NCI-H460 (cell line): Measurements from ENCODE around the gene PGBD5. TPM values are rescaled to one million over a fixed set of nuclear protein-coding genes. Genes with fewer than 3 reads are reported as not detected.

Source experiments
- DNase-seq: peaks from one replicate; pipeline ENCODE4 v3.0.0-alpha.2; 2016; ENCODE audit warnings: low read depth; ENCODE audit errors: extremely low read depth
- total RNA-seq: library from RNA; depleted of rRNA; stranded (reverse); fragments of >200 nt; shearing (Covaris generic); gene quantifications from 2 replicates; pipeline ENCODE4 v1.2.3, GENCODE V29; 2014

Gene PGBD5
- total RNA-seq, 1 experiment from 2014 or later = not detected

DNA sequence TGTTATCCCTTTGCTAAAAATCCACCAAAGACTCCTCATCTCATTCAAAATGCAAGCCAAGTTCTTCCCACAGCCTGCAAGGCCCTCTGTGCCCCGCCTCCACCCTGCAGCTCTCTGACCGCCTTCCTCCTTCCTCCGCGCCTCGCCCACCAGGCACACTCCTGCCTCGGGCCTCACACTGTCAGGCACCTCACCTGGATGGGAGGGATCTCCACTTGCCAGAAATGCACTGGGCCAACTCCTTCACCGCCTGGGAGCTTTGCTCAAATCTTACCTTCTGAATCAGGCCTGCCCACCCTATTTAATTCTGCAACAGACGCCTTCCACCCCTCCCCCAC, 26.2 kb downstream of the PGBD5 start:
- no peak for DNase-seq

DNA sequence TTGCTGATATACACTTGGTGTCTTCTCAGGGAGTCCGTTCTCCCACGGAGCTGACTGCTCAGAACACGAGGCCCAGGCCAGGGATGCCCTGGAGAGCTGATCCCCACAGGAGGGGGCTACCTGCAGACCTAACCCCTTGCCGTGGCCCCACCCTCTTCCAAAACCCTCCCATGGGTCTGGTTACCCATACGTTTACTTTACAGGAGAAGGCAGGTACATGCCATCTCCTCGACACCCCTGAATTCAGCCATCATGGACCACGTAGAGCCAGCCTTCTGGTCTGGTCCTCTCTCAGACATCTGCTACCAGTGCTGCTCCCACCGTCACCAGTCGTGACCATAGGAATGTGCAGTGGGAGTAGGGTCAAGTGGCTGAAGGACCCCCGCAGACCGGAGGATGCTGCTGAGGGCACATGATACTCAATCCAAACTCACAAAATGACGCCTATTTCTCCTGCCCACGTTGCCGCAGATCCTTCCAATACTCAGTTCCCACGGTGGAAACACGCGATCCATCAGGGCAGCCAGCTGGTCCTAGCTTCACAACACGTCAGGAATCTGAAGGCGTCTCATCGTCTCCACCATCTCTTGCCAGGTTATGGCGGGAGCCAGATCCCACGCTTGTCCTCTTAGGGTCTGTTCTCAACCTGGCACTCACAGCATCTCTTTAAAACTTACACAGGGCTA, 26.7 kb downstream of the PGBD5 start:
- no peak for DNase-seq

DNA sequence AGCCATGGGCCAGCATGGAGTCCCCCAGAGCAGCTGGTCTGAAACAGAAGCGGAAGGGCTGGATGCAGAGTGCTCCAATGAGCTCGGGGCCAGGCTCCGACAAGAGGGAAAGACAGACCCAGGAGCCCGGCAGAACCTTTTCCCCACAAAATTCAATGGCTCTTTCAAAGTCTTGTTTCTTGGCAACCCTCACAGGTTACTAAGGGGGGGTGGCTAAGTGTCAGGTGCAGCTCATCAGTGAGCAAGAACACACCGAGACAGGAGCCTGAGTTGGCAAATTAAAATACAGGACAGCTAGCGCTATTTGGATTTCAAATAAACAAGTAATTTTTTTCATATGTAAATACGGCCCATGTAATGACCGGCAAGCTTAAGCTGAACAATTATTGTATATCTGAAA, 27.3 kb downstream of the PGBD5 start:
- DNase-seq = no peak

DNA sequence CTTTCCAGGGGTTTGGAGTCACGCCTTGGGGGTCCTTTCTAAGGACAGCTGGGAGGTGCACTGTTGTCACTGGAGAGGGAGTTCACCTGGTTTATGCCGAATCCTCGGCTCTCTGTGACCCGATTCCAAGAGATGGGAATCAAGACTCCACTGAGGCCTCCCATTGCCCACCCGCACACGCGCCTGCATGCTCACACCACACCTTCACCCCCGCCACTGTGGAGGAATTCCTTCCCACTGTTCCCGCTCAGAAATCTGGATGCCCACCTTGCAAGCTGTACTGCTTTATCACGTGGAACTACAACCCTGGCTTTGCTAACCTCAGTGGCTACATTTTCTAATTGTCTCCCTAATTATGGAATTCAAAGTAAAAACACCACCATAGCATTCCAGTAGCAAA, 29.2 kb downstream of the PGBD5 start:
- no peak for DNase-seq

DNA sequence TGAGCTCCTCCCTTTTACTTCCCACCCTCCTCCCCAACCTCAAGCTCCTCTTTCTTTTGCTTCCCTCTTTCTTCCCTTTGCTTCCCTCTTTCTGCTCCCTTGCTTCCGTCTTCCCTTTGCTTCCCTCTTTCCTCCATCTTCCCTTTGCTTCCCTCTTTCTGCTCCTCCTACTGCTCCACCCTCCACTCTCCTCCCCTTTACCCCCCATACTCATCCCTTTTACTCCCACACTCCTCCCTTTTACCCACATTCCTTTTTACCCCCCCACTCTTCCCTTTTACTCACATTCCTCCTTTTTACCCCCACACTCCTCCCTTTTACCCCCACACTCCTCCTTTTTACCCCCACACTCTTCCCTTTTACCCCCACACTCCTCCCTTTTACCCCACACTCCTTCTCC, 30.2 kb downstream of the PGBD5 start:
- no peak for DNase-seq

DNA sequence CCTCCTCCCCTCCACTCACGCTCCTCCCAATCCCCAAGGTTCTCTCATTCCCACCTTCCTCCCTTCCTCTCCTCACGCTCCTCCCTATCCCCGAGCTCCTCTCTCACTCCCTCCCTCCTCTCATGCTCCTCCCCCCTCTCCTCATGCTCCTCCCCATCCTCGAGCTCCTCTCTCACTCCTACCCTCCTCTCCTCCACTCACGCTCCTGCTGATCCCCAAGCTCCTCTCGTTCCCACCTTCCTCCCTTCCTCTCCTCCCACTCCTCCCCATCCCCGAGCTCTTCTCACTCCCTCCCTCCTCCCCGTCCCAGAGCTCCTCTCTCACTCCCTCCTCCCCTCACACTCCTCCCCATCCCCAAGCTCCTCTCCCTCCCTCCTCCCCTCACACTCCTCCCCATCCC, 31.4 kb downstream of the PGBD5 start:
- DNase-seq = no peak

DNA sequence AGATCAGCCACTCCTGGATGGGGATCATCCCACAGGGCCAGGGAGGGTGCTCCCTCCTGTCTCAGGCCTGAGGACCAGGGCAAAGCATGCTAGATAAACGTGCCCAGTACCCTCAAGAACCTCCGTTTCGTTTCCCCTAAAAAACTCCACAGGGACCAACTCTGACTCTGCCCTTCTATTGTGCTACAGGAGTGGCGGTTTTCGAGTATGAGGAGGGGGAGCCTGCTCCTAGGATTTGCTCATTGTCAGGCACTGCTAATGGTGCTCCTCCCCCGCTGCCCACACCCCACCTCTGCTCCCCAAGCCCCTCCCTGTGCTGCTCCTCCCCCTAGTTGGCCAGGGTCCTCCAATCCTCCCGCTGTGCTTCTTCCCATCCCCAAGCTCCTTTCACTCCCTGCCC, 32.0 kb downstream of the PGBD5 start:
- no peak for DNase-seq

DNA sequence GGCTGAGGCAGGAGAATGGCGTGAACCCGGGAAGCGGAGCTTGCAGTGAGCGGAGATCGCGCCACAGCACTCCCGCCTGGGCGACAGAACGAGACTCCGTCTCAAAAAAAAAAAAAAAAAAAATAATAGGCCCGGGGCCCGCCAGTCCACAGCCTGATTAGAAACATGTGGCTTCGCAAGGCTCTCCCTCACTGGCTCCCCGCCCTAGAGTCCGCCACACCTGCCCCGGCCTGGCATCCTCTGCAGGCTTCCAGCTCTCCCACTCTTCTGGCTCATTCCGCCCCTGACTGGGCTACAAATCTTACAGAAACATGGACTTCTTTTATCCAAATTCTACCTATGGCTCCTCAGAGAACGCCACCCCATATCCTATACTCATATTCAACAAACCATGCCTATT, 32.4 kb downstream of the PGBD5 start:
- DNase-seq = no peak

DNA sequence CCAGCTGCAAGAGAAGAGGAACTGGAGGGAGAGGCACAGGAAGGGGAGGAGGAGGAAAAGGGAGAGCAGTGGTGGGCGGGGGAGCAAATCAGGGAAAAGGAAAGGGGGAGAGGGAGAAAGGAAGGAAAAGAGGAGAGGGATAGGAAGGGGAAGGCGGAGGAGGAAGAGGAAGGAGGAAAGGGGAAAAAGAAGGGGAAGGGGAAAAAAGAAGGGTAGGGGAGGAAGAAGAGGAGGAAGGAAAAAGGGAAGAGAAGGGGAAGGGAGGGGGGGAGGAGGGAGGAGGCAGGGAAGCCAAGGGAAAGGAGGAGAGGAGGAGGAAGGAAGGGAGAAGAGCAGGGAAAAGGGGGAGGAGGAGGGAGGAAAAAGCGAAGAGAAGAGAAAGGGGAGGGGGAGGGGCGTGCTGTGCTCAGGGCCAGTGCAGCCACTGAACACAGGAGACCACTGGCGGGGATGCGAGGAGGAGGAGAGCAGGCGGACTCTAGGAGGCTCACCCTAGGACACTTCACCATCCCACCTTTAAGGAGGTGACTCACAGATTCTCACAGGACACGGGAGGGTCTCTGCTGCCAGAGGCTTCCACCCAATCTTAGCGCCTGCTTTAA, 33.1 kb downstream of the PGBD5 start:
- DNase-seq = no peak

DNA sequence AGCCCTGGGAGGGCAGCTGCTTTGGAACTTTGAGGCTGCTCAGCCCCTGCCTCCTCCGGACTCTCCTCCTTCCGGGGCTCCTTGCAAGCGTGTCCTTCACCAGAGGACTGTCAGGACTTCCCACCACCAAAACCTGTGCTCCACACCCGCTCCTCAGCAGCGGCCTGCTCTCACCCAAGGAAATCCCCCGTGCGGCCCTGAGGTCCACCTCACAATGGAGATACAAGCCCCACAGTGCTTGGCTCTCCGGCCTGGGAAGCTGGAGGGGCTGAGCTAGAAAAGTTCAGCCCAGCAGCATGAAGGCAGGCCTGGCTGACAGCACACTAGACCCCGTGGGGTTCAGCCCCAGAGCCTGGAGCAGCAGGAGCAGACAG, 33.6 kb downstream of the PGBD5 start:
- DNase-seq = no peak

DNA sequence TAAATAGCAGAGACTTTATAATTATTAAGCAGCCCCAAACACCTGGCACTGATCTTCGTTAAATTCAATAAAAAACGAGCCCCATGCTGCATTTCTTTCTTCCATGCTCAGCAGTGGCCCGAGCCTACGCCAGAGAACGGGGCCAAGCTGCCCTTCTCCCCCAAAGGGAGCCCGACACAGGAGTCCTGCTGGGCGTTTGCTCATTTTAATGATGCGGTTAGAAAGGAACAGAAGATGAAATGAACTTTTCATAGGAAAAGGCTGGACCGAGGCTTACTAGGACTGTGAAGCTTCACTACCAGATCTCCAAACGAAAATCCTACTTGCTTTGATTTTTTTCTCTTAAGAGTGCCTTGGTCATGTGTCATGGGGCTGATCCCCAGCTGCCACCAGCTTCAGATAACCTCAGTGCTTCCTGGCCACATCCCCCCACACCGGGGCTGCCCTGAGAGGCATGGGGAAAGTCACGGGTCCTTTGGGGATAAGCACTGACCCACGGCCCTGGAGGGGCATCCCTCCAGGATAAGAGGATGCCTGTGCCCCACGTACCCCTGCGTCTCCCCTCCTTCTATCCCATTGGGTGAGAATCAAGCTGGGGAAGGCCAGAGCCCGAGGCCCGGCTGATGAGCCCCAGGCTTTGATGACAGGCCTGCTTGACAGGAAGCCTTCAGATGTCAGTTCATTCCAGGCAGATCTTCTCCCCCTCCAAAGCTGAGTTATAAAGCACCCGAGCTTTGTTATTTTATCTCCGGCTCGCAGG, 34.2 kb downstream of the PGBD5 start:
- no peak for DNase-seq

DNA sequence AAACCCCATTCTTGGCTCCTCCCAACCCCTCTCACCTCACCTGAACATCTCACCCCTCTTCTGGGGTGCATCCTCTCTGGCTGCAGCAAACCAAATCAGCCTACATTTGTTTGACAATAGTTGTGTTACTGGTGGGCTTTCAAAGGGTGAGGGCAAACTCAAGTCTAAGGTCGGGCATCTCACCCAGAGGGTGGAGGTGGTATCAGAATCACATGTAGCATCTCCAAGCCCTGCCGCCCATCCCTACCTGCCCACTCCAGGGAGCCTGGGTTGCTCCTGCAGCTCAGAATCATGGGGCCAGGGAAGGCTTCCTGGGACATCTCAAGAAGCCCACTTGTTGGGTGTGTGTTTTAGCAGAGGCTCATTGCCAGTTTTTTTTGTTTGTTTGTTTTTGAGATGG, 35.8 kb downstream of the PGBD5 start:
- no peak for DNase-seq

DNA sequence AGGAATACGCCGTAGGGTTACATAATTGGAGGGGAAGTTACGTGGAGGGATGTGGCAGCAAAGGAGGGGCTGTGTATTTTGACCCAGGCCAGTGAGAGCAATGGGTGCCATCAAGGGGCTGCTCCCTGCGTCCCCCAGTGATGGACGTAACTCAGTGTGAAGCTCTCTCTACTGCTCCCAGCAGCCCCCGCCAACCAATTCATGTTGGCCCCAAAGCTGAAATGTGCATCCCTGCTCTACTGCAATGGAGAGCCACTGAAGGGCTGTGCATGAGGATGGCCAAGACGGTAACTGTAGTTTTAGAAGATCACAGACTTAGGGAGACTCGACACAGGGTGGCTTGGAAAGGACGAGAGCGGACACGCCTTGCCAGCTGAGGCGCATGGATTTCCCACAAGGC, 38.3 kb downstream of the PGBD5 start:
- no peak for DNase-seq

DNA sequence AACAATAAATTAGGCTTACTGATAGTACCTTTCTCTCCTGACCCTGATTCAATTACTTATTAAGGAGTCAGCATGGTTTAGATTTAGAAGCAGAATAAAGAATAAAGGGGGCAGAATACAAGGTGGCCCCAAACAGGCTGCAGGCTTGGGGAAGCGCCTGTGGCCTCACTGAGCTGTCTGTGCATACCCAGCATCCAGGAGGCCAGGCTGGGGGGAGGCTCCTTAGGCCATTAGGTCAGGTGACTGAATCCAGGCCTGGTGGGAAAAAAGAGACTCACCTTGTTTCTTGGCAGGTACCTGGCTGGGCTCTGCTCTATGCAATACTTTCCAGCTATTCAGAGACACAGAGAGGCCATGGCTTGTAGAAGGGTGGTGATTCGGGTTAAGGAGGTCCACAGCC, 38.8 kb downstream of the PGBD5 start:
- DNase-seq = no peak

DNA sequence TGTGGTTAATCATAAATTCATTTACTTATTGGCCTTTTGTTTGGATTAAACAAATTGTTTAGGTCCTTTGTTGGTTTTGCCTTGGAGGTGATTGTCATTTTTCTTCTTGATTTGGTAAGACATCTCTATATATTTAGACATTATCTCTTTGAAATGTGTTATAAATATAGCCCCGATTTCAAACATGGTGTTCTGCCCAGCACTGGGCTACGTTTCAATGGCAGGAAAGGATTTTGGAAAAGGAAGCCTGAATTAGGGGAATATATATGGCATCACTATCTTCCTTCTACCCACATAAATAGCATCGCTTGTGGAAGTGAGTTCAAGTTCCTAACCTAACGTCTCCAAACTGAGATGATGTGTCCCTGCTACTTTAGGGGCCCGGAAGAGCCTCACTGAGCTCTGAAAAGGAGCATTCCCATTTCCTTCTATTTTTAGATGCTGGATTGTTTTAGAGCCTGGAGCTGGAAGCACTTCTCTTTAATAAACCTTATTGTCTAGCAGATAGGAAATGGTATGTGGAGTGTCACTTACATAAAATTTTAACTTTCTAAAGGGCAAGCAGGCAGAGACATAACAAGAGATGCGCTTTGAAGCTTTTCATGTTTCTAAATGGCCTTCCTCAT, 39.4 kb downstream of the PGBD5 start:
- DNase-seq = no peak

DNA sequence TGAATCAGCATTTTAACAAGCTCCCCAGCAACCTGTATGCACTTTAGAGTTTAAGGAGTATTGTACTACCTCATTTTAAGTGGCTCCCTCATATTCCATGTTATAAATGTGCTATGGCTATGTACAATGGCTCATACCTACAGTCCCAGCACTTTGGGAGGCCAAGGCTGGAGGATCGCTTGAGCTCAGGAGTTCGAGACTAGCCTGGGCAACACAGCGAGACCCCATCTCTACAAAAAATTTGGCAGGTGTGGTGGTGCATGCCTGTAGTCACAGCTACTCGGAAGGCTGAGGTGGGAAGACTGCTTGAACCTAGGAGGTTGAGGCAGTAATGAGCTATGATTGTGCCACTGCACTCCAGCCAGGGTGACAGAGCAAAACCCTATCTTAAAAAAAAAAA, 40.2 kb downstream of the PGBD5 start:
- no peak for DNase-seq

DNA sequence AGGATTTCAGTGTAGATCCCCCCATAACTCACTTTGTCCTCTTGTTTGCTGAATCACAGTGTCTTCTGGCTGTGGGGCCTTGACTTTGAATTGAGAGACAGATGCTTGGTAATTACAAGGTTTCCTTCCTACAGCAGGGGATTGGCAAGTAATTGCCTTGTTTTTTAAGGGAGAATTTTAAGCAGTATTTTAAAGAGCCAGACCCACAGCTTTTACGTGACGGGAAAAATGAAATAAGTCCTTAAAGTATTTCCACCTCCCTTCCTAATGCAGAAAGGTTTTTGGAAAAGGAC, 41.0 kb downstream of the PGBD5 start:
- no peak for DNase-seq

DNA sequence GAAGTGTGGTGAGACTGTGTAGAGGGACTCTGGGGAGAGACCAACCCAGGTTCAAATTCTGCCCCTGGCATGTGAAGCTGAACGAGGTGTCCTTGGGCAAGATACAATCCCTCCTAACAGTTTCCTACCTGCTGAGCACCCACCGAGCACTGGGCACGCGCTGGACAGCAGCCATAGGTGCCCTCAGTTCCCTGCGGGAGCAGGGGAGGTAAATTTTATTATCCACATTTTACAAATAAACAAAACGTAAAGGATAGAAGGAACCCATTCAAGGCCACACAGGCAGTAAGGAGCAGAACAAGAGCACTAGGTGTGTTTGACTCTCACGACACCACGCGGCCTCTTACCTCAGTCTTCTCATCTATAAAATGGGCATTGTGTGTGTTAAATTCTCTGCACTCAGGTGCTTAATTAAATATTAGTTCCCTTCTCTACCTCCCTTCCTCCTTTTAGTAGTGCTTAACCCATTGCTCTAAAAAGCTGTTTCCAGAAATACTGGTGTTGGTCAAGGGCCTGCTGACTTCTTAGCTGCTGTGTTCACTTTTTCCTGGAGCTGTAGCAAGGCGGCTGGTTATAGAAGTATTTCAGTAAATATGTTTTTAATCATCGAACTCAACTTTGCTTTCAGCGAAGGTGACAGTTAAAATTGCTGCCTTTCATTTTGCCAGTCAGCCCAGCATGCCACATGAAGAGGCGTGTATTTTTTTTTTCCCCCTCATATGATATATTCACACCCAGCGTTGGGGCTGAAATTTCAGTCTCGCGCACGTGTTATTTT, 41.6 kb downstream of the PGBD5 start:
- no peak for DNase-seq

DNA sequence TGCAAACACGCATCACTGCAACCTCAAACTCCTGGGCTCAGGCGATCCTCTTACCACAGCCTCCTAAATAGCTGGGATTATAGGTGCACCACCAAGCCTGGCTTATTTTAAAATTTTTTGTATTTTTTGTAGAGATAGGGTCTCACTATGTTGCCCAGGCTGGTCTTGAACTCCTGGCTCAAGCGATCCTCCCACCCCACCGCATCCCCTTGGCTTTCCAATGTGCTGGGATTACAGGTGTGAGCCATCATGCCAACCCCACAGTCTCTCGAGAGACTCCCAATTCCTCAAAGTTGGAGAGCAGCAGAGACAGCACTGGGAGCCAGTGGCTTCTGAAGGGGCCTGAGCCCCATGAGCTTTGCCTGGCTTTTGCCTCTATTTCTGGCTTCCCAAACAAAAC, 42.7 kb downstream of the PGBD5 start:
- DNase-seq = no peak

DNA sequence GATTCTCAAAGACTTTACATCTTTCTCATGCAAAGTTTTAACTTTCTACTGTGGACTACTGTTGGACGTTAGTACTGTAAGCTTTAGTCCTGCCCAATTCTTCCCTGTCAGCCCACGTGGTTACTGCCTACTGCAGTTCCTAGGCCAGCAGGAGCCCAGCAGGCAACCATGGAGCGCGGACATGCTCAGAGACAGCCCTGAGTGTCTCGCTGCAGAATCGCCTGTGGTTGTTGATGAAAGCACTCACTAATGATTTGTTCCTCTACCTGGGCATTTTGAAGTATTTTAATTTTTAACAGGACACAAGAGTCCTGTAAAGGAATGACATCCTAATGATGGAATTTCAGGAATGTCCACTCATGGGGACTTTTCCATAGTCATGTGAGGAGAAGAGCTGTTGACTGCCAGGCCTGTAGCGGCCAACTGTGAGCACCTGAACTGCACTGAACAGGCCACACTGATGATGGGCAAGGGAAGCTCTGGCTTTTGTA, 44.1 kb downstream of the PGBD5 start:
- DNase-seq = no peak

DNA sequence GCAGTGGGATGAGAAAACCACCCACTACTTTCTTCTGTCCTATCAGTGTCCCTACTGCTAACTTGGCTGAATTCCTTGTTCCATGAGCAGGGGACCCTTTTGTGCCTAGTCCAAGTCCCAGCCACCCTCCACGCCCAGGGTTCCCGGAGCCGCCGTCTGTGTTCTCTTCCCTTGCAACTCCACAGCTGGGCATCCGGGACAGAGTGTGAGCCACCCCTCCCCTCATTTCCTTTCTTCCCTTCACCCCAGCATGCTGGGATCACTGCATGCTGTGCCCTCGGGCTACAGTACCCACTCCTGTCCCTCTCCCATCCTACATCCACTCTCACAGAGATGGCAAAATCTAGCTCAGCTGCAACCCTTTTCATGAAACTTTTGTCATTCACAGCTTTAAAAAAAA, 44.5 kb downstream of the PGBD5 start:
- DNase-seq = no peak
